NCI-H2196 treated with DMSO at 0.1 percent for 48 hours (cell line): Measurements from ENCODE around the gene ARID3A.
"Not testable (repeated sequence)": the region's sequence is repeated elsewhere in the genome, so short reads cannot be mapped to it uniquely, and the experiment has no call there.

Experiments
- DNase-seq: peaks from one replicate; lab custom pipeline; 2025; ENCODE audit not compliant: unreplicated experiment; lab: John Stamatoyannopoulos, UW

ARID3A gene

DNA sequence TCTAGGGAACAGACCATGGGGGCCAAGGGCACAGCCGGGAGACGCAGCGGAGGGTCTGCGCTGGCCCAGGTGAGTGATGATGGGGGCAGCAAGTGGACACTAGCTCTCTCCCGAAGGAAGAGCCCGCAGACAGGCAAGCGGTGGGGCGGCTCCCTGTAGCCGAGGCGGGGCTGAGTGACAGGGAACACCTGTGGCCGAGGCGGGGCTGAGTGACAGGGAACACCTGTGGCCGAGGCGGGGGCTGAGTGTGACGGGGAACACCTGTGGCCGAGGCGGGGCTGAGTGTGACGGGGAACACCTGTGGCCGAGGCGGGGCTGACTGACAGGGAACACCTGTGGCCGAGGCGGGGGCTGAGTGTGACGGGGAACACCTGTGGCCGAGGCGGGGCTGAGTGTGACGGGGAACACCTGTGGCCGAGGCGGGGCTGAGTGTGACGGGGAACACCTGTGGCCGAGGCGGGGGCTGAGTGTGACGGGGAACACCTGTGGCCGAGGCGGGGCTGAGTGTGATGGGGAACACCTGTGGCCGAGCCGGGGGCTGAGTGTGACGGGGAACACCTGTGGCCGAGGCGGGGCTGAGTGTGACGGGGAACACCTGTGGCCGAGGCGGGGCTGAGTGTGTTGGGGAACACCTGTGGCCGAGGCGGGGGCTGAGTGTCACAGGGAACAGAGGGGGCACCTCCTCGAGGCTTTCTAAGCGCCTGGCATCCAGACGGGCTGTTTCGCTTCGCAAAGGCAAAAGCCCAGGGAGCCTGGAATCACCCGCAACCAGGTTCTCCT, 34.2 kb upstream of the ARID3A start:
- not testable (repeated sequence) for DNase-seq

DNA sequence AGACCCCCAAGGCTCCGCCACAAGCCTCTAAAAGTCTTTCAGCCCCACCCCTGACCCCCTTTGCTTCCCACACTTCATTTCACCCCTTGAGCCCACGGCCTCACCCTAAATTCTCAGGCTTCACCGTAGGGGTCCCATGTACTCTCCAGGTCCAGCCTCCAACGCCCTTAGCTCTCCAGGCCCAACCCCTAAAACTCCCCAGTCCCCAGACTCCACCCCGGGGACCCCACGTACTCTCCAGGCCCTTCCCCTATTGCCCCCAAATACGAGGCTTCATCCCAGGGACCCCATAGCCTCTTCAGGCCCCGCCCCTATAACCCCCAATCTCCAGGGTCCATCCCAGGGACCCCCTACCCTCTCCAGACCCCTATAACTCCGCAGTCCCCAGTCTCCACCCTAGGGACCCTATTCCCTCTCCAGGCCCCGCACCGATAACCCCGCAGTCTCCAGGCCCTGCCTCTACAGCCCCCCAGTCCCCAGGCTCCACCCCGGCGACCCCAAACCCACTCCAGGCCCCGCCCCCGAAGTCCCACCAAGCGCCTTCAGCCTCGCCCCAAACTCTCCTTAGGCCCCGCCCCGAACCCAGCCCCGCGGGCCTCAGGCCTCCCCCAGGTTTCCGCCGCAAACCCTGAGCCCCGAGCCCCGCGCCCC, 33.5 kb upstream of the ARID3A start:
- no peak for DNase-seq

GRCh38 chr19:892894-893689, 32.7 kb upstream of the ARID3A start, which contains the start of the genes MED16 and RNU6-9:
Gene MED16, minus strand, starts transcription at chr19:893187. Its CDS starts 2,056 bp downstream, at chr19:891131.
Gene RNU6-9, plus strand, starts transcription at chr19:893484.
- peak; percentile 84 for DNase-seq

DNA sequence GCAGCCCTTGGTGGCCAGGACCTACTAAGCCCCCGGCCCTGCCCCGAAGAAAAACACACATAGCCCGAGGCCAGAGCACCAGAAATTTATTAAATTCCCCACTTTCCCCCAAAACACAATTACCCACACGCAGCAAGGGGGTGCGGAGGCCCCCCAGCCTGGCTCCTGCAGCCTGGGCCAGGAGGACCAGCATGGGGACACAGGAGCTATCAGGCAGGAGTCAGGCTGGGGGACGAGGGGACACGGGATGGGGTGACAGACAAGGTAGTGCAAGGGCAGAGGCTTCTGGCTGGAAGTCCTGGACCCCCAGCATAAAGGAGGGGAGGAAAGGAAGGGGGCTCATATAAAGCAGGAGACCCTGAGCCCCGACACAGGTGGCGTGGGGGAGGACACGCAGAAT, 29.4 kb upstream of the ARID3A start:
- no peak for DNase-seq

DNA sequence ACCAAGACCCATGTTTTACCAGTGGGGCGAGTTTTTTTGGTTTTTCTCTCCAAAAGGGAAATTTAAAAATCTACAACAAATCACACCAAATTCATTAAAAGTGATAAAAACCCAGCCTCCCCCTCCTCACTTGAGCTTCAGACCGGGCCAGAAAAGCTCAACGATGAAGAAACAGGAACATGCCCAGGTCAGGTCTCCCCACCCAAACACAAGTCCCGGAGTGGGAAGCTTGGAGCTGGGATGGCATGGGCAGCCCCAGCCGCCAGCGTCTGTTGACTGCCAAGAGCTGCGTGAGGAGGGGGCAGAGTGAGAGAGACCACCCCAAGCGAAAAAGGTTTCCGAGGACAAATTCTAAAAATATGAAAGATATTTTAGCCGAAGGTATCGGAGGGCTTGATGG, 28.8 kb upstream of the ARID3A start:
- DNase-seq: no peak

GRCh38 chr19:897442-898039, 28.3 kb upstream of the ARID3A start:
- DNase-seq: no peak

- DNase-seq: no peak
Measured at GRCh38 chr19:898663-899062, 27.2 kb upstream of the ARID3A start.

DNA sequence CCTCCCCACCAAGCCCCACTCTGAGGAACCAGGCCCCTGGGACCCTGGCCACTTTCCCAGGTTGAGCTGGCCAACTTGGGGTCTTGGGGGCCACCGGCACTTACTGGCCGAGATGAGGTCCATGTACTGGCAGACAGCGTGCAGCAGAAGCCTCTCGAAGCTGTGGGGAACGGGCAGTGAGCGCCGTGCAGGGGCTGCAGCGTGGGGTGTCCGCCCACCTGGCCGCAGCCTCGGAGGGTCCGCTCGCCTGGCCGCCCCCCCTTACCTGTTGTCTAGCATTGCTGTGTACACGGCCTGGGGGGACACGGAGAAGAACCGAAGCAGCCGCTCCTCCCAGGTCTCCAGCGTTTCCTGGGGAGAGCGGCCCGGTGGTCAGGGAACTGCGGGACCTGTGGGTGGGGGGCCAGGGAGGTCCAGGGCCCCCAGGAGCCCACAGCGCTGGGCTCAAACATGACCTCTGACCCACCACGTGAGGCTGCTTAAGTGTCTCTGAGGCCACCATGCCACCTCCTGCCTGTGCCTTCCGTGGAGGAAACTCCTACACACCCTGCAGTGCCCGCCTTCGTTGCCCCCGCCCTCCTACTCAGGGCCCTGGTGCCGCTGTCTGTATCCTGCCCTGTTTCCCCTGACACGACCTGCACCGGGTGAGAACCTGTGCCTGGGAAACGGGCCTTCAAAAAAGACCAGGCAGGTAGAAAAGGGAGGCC, 26.3 kb upstream of the ARID3A start:
- DNase-seq: no peak

- no peak for DNase-seq
Measured at GRCh38 chr19:900043-900301, 25.9 kb upstream of the ARID3A start.

GRCh38 chr19:900302-901111, 25.3 kb upstream of the ARID3A start:
- no peak for DNase-seq

DNA sequence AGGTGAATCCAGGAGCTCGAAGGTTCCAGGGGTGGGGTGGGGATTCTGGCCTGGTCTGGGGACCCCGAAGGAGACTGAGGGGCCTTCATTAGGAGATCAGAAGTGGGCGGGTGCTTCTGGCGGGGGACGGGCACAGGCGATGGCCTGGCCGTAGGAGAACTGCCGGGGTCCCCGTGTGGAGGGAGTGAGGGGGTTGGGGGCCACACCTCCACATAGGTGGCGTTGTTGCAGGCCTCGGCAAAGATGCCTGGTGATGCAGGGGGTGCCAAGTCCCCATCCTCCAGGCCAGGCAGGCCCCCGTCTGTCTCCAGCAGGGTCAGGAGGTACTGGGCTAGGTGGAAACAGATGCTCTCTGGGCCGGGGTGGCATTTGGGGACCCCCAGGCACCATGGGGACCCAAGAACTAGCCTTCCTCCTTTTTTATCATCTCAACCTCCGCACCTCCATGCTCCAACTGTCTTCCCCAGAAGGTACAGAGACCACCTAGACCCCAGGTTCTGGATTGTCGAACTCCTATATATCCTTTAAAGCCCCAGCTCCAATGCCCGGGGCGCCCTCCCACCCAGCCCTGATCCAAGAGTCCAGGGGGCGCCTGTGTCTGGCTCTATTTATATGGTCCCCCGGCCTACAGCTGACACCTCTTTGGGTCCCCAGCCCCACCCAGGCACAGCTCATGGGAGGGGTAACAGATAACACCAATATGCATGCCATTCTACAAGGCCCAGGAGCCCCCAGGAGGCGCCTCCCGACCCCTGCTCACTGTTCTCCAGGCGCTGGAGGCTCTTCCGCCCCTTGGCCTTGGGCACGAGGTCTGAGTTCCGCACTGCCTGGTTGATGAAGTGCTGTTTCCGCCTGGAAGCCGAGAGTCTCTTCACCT, 24.4 kb upstream of the ARID3A start:
- DNase-seq: no peak

GRCh38 chr19:902093-902370, 23.8 kb upstream of the ARID3A start:
- DNase-seq: no peak

DNA sequence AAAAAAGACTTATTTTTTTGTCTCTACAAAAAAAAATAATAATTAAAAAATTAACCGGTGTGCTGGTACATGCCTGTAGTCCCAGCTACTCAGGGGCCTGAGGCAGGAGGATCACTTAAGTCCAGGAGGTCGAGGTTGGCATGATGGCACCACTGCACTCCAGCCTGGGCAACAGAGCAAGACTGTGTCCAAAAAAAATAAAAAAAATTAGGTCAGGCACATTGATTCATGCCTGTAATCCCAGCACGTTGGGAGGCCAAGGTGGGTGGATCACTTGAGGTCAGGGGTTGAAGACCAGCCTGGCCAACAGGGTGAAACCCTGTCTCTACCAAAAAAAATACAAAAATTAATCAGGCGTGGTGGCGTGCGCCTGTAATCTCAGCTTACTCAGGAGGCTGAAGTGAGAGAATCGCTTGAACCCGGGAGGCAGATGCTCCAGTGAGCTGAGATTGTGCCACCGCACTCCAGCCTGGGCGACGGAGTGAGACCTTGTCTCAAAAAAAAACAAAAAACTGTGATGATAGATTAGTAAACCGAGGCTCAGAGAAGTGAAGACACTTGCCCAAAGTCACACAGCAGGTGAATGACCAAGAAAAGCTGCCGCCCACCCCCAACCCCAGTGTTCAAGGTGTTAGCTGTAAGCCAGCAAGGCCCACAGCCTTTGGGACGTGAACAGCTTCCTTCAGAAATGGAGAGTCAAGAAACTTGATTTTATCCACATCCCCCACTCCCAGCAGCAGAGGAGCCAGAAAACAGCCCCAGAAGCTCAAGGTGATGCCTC, 23.2 kb upstream of the ARID3A start:
- no peak for DNase-seq

DNA sequence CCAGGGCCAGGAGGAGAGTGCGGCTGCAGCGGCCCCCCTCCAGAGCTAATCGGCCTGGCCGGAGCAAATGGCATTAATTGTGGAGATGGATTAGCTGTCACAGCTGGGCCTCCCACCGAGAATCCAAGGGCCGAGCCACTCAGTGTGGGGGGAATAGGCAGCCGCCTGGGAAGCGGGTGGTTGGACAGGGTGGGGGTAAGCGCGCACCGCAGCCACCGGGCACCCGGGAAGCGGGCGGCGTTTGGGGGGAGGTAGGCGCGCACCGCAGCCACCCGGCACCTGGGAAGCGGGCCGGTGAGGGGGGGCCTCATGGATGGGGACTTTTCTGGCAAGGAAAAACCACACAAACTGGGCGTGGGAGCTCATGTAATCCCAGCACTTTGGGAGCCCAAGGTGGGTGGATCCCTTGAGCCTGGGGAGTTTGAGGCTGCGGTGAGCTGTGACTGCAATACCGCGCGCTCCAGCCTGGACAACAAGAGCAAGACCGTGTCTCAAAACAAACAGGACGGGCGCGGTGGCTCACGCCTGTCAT, 22.5 kb upstream of the ARID3A start:
- no peak for DNase-seq

- DNase-seq: no peak
Measured at GRCh38 chr19:904545-904944, 21.3 kb upstream of the ARID3A start.

DNA sequence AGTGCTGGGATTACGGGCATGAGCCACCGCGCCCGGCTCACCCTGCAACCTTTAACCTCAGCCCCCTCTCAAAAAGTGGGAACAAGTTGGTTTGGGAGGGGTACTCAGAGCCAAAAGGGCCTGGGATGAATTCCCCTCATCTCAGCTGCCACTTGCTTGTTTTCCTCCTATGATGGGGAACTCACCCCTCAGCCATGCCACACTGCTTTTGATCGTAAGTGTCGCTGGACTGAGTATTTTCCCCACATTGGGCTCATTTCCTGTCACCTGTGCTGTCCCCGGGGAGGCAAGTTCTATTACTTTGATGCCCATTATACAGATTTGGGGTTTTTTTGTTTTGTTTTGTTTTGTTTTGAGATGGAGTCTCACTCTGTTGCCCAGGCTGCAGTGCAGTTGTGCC, 19.4 kb upstream of the ARID3A start:
- DNase-seq: no peak

DNA sequence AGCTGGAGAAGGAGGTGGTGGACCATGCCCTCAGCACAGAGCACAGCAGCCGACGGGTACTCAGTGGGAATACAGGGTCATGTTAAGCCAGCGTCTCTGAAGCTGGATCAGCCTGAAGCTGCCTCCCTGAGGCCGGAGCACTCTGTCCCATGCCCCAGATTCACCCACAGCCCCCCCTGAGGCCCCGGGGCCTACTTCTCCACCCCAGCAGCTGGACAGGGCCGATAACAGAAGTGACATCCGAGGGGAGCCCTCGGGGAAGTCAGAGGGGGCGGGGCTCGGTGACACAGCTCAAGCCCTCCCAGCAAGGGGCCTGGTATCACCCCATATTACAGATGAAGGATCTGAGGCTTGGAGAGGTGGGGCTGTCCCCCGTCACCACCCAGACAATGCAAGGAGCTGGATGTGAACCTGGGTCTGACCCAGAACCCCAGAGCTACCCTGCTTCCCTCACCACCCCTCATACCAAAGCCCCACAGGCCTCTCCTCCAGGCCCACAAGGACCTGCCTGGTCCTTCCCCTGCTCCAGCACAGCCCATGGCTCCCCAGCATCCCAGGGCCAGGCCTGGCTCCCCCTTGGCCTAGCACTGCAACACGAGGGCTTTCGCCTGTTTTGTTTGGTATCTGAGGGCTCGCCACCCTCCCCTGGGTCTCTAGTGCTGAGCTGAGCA, 18.5 kb upstream of the ARID3A start:
- DNase-seq: no peak
